H9 (cell line): ENCODE measurements around the gene FBXO31. TPM values are rescaled to one million over a fixed set of nuclear protein-coding genes. Genes with fewer than 3 reads are reported as not detected.
A peak's percentile ranks its signal among the peaks of the same experiment; 100 is the strongest.

ENCODE experiments used
- DNase-seq: peaks from one replicate; pipeline ENCODE4 v3.0.0-alpha.2; 2017
- H2AFZ ChIP-seq: one replicate; pipeline ENCODE4 v1.6.1; 2013; ENCODE audit warnings: mild to moderate bottlenecking, low read length, control low read depth, moderate library complexity
- H2AK5ac ChIP-seq: 2 replicates; pipeline ENCODE4 v1.6.1; 2013; ENCODE audit warnings: low read length, control low read depth, mixed read lengths; ENCODE audit not compliant: insufficient read length
- H2BK120ac ChIP-seq: one replicate; pipeline ENCODE4 v1.6.1; 2013; ENCODE audit warnings: low read depth, mild to moderate bottlenecking, low read length, control low read depth, inconsistent platforms; ENCODE audit not compliant: poor library complexity, severe bottlenecking
- H2BK12ac ChIP-seq: 2 replicates; pipeline ENCODE4 v1.6.1; 2013; ENCODE audit warnings: low read length, control low read depth, mixed read lengths, low read depth; ENCODE audit not compliant: insufficient read length
- H2BK15ac ChIP-seq: 2 replicates; pipeline ENCODE4 v1.6.1; 2013; ENCODE audit warnings: low read depth, low read length, control low read depth
- H2BK20ac ChIP-seq: one replicate; pipeline ENCODE4 v1.6.1; 2013; ENCODE audit warnings: low read depth, mild to moderate bottlenecking, low read length, control low read depth, inconsistent platforms; ENCODE audit not compliant: poor library complexity, severe bottlenecking
- H2BK5ac ChIP-seq: 2 replicates; pipeline ENCODE4 v1.6.1; 2013; ENCODE audit warnings: low read length, control low read depth, mixed read lengths; ENCODE audit not compliant: insufficient read length
- H3K14ac ChIP-seq: 2 replicates; pipeline ENCODE4 v1.6.1; 2013; ENCODE audit warnings: low read length, control low read depth; ENCODE audit not compliant: insufficient read depth
- H3K18ac ChIP-seq: 2 replicates; pipeline ENCODE4 v1.6.1; 2013; ENCODE audit warnings: low read depth, mild to moderate bottlenecking, mixed read lengths, low read length, control low read depth; ENCODE audit not compliant: insufficient read length
- H3K23ac ChIP-seq: 2 replicates; pipeline ENCODE4 v1.6.1; 2013; ENCODE audit warnings: low read length, control low read depth, mixed read lengths, low read depth; ENCODE audit not compliant: insufficient read length
- H3K23me2 ChIP-seq: 2 replicates; pipeline ENCODE4 v1.6.1; 2013; ENCODE audit warnings: low read depth, mild to moderate bottlenecking, mixed read lengths, low read length, control low read depth; ENCODE audit not compliant: insufficient read length, poor library complexity, severe bottlenecking
- H3K27ac ChIP-seq: 2 replicates; pipeline ENCODE4 v1.5.1; 2013; ENCODE audit warnings: low read length, control low read depth, mixed read lengths, low read depth; ENCODE audit not compliant: insufficient read length
- H3K27me3 ChIP-seq: 2 replicates; pipeline ENCODE4 v1.6.1; 2013; ENCODE audit warnings: low read length, control low read depth, inconsistent platforms; ENCODE audit not compliant: insufficient read depth
- H3K4ac ChIP-seq: 2 replicates; pipeline ENCODE4 v1.6.1; 2013; ENCODE audit warnings: low read depth, mild to moderate bottlenecking, control low read depth, inconsistent platforms, low read length, moderate library complexity
- H3K4me1 ChIP-seq: 2 replicates; pipeline ENCODE4 v1.6.1; 2013; ENCODE audit warnings: low read length, control low read depth, inconsistent platforms; ENCODE audit not compliant: insufficient read depth
- H3K4me2 ChIP-seq: 2 replicates; pipeline ENCODE4 v1.6.1; 2013; ENCODE audit warnings: low read length, control low read depth, mixed read lengths; ENCODE audit not compliant: insufficient read length, insufficient read depth
- H3K56ac ChIP-seq: 2 replicates; pipeline ENCODE4 v1.6.1; 2013; ENCODE audit warnings: low read depth, mild to moderate bottlenecking, mixed read lengths, low read length, control low read depth; ENCODE audit not compliant: insufficient read length
- H3K79me1 ChIP-seq: 2 replicates; pipeline ENCODE4 v1.6.1; 2013; ENCODE audit warnings: low read depth, mild to moderate bottlenecking, moderate library complexity, low read length, control low read depth, inconsistent platforms; ENCODE audit not compliant: insufficient read depth, poor library complexity, severe bottlenecking
- H3K79me2 ChIP-seq: 2 replicates; pipeline ENCODE4 v1.6.1; 2013; ENCODE audit warnings: low read length, control low read depth, inconsistent platforms; ENCODE audit not compliant: insufficient read depth
- H3K9ac ChIP-seq: 2 replicates; pipeline ENCODE4 v1.6.1; 2013; ENCODE audit warnings: low read length, control low read depth, mixed read lengths; ENCODE audit not compliant: insufficient read length; ENCODE audit errors: extremely low read depth
- H3K9me3 ChIP-seq: one replicate; pipeline ENCODE4 v1.6.1; 2013; ENCODE audit warnings: low read depth, low read length, inconsistent platforms; ENCODE audit not compliant: control insufficient read depth
- H3T11ph ChIP-seq: one replicate; pipeline ENCODE4 v1.6.1; 2013; ENCODE audit warnings: mild to moderate bottlenecking, low read length, control low read depth, inconsistent platforms
- H4K20me1 ChIP-seq: one replicate; pipeline ENCODE4 v1.6.1; 2013; ENCODE audit not compliant: control insufficient read depth, insufficient read length, insufficient read depth
- H4K5ac ChIP-seq: 2 replicates; pipeline ENCODE4 v1.6.1; 2013; ENCODE audit warnings: low read depth, mild to moderate bottlenecking, mixed read lengths, low read length, control low read depth; ENCODE audit not compliant: insufficient read length
- H4K8ac ChIP-seq: replicated peaks from 2 replicates; pipeline ENCODE4 v1.6.1; 2013; ENCODE audit warnings: low read length, control low read depth, mixed read lengths, low read depth; ENCODE audit not compliant: insufficient read length
- H4K91ac ChIP-seq: 2 replicates; pipeline ENCODE4 v1.6.1; 2013; ENCODE audit warnings: low read depth, mild to moderate bottlenecking, moderate library complexity, mixed read lengths, low read length, control low read depth; ENCODE audit not compliant: insufficient read length
- H3K27ac Mint-ChIP-seq, 3 experiments: 2 replicates in 2 of 3; 3 replicates in 1 of 3; pipeline ENCODE4 v1.8.0; 2020 to 2021; ENCODE audit warnings: mixed read lengths in 3 of 3, mild to moderate bottlenecking in 1 of 3, moderate library complexity in 1 of 3
- H3K27me3 Mint-ChIP-seq: 2 replicates; pipeline ENCODE4 v1.8.0; 2021; ENCODE audit warnings: low read depth, mild to moderate bottlenecking, moderate library complexity, mixed read lengths
- H3K36me3 Mint-ChIP-seq, 3 experiments: 2 replicates in 2 of 3; 3 replicates in 1 of 3; pipeline ENCODE4 v1.8.0; 2020 to 2021; ENCODE audit warnings: low read depth in 3 of 3, mixed read lengths in 3 of 3; ENCODE audit not compliant: insufficient read depth in 1 of 3
- H3K4me1 Mint-ChIP-seq, 2 experiments: 2 replicates each; pipeline ENCODE4 v1.8.0; 2020; ENCODE audit warnings: mixed read lengths in 2 of 2
- H3K4me3 Mint-ChIP-seq, 2 experiments: 2 replicates in 1 of 2; 3 replicates in 1 of 2; pipeline ENCODE4 v1.8.0; 2020 to 2021; ENCODE audit warnings: mild to moderate bottlenecking in 2 of 2, mixed read lengths in 2 of 2, moderate library complexity in 1 of 2
- H3K9me3 Mint-ChIP-seq, 2 experiments: 2 replicates in 1 of 2; 3 replicates in 1 of 2; pipeline ENCODE4 v1.8.0; 2020; ENCODE audit warnings: mild to moderate bottlenecking in 2 of 2, mixed read lengths in 2 of 2, moderate library complexity in 1 of 2
- CTCF ChIP-seq: fragments of 200-600 bp; sonication (generic); conservative IDR thresholded peaks from 3 replicates; pipeline ENCODE4 v1.8.0; 2021; ENCODE audit warnings: antibody characterized with exemption, mild to moderate bottlenecking
- WGBS: extraction: QIAGEN DNeasy Blood & Tissue Kit; methylation state at CpG from one replicate; pipeline ENCODE4 v1.1.7; 2013; ENCODE audit warnings: missing lambda C conversion rate, low lambda C conversion rate, mixed read lengths; ENCODE audit not compliant: insufficient read length; ENCODE audit errors: extremely low coverage; 5-methylcytosine and 5-hydroxymethylcytosine counted together
- total RNA-seq: library from RNA; stranded (reverse); gene quantifications from 2 replicates; pipeline ENCODE4 v1.2.1, GENCODE V29; 2021

FBXO31 gene
- total RNA-seq, 1 experiment from 2014 or later: 24.2 TPM

- no peak overlapping the region for H4K8ac ChIP-seq
- H4K91ac ChIP-seq: no peak overlapping the region
- no peak overlapping the region for H4K5ac ChIP-seq
- no peak for TF ChIP-seq CTCF
- no peak overlapping the region for H3K4me3 Mint-ChIP-seq
- no peak overlapping the region for H3K27ac ChIP-seq
- no peak overlapping the region for H3K14ac ChIP-seq
- H2AK5ac ChIP-seq: no peak overlapping the region
- H3K23me2 ChIP-seq: no peaks in the 10 kb centered on the region
- H2BK20ac ChIP-seq: no peak overlapping the region
- H3K79me2 ChIP-seq: no peaks in the 10 kb centered on the region
- no peak overlapping the region for H3K56ac ChIP-seq
- no peak overlapping the region for H3K23ac ChIP-seq
- no peaks in the 10 kb centered on the region for H3K4me1 ChIP-seq
- no peak overlapping the region for H3K9ac ChIP-seq
- no peak overlapping the region for H2BK15ac ChIP-seq
- no peak overlapping the region for H2BK120ac ChIP-seq
- H3T11ph ChIP-seq: no peak overlapping the region
- peaks cover 2% of the 10 kb centered on the region for H4K20me1 ChIP-seq
- H3K4me2 ChIP-seq: no peak overlapping the region
- H2BK12ac ChIP-seq: no peak overlapping the region
- no peaks in the 10 kb centered on the region for H3K27me3 ChIP-seq
- peaks cover 26 to 66% (median 64%) of the 10 kb centered on the region in 3 experiments for H3K36me3 Mint-ChIP-seq
- H3K27ac Mint-ChIP-seq: peak overlapping the region in 1 of 3 experiments; percentile 36; a peak in 1 of 7 replicates
- peaks cover 11 to 16% of the 10 kb centered on the region in 2 experiments for H3K4me1 Mint-ChIP-seq
- no peaks in the 10 kb centered on the region; a peak in 1 of 5 replicates for H3K9me3 Mint-ChIP-seq
- H2AFZ ChIP-seq: no peak overlapping the region
- H3K18ac ChIP-seq: no peak overlapping the region
- no peak overlapping the region for H2BK5ac ChIP-seq
- H3K4ac ChIP-seq: no peak overlapping the region
- no peak for DNase-seq
- no CpG with 5 or more reads among the region's 18 CpGs for WGBS
- no peaks in the 10 kb centered on the region for H3K27me3 Mint-ChIP-seq
- no peaks in the 10 kb centered on the region for H3K9me3 ChIP-seq
- H3K79me1 ChIP-seq: no peaks in the 10 kb centered on the region
Measured at GRCh38 chr16:87418216-87418615, 34.6 kb upstream of the FBXO31 start.
